Panc1 (cell line): ENCODE results near the gene ANKRD13A. TPM values are rescaled to one million over a fixed set of nuclear protein-coding genes. Genes with fewer than 3 reads are reported as not detected.
A peak's percentile ranks its signal among the peaks of the same experiment; 100 is the strongest.

Experiments
- ATAC-seq: fragments of 200-7000 bp; cut with Tn5 transposase; 2 replicates; pipeline ENCODE4 v1.9.1; 2020; ENCODE audit warnings: mild to moderate bottlenecking, moderate library complexity
- BruUV-seq: library from RNA; stranded (reverse); fragments of 400-500 nt; replicated peaks from 2 replicates; lab custom pipeline; 2021; lab: Mats Ljungman, UMichigan
- CTCF ChIA-PET: fragments of 300-600 bp; sonication (Branson Sonifier 250); formaldehyde crosslinking; loops from one replicate; lab custom pipeline; 2022; ENCODE audit warnings: antibody characterized with exemption; lab: Charles Lee
- POLR2A ChIA-PET: fragments of 300-600 bp; sonication (Branson Sonifier 250); formaldehyde crosslinking; loops from one replicate; lab custom pipeline; 2022; ENCODE audit warnings: antibody characterized with exemption; lab: Charles Lee
- DNase-seq: peaks from one replicate; pipeline ENCODE4 v3.0.0-alpha.2; 2010; ENCODE audit warnings: low read depth, low spot score
- H3K27ac ChIP-seq: 2 replicates; pipeline ENCODE4 v1.5.1; 2011; ENCODE audit warnings: mild to moderate bottlenecking, low read length, inconsistent platforms
- H3K27me3 ChIP-seq: fragments of 200-500 bp; sonication (Bioruptor generic); 2 replicates; pipeline ENCODE4 v1.6.0; 2014; ENCODE audit warnings: low read length, inconsistent platforms; ENCODE audit not compliant: control insufficient read depth, insufficient read depth
- H3K36me3 ChIP-seq: fragments of 200-500 bp; sonication (Bioruptor generic); 2 replicates; pipeline ENCODE4 v1.5.1; 2014; ENCODE audit warnings: inconsistent platforms, mild to moderate bottlenecking, low read length, moderate library complexity; ENCODE audit not compliant: control insufficient read depth, insufficient read depth
- H3K4me1 ChIP-seq: 2 replicates; pipeline ENCODE4 v1.5.1; 2011; ENCODE audit warnings: inconsistent platforms, mild to moderate bottlenecking, low read length, moderate library complexity; ENCODE audit not compliant: control insufficient read depth, insufficient read depth
- H3K4me3 ChIP-seq, 2 experiments: 2 replicates each; pipeline ENCODE4 v1.5.1; 2011 to 2012; ENCODE audit warnings: low read depth in 2 of 2, low read length in 2 of 2, mild to moderate bottlenecking in 2 of 2, inconsistent platforms in 1 of 2, moderate library complexity in 1 of 2
- H3K9me3 ChIP-seq: fragments of 200-500 bp; sonication (Bioruptor generic); 2 replicates; pipeline ENCODE4 v1.5.1; 2014; ENCODE audit warnings: low read depth, mild to moderate bottlenecking, inconsistent platforms, low read length, moderate library complexity; ENCODE audit not compliant: control insufficient read depth, insufficient read depth
- CTCF ChIP-seq: fragments of 450-650 bp; IDR thresholded peaks from 2 replicates; pipeline ENCODE4 v1.5.1; 2017; ENCODE audit warnings: mild to moderate bottlenecking
- POLR2AphosphoS5 ChIP-seq: IDR thresholded peaks from 2 replicates; pipeline ENCODE4 v1.6.1; 2012; ENCODE audit warnings: mild to moderate bottlenecking, low read depth, low read length, moderate library complexity
- REST ChIP-seq, 2 experiments: IDR thresholded peaks; 2 replicates each; pipeline ENCODE4 v1.6.1; 2011 to 2012; ENCODE audit warnings: low read depth in 2 of 2, control low read depth in 1 of 2, low read length in 1 of 2, mild to moderate bottlenecking in 1 of 2, moderate library complexity in 1 of 2; ENCODE audit not compliant: insufficient read depth in 1 of 2
- SIN3A ChIP-seq: IDR thresholded peaks from 2 replicates; pipeline ENCODE4 v1.6.1; 2012; ENCODE audit warnings: low read depth, mild to moderate bottlenecking, low read length, moderate library complexity, borderline replicate concordance; ENCODE audit not compliant: insufficient read depth
- TCF7L2 ChIP-seq: IDR thresholded peaks from 2 replicates; pipeline ENCODE4 v1.6.1; 2011; ENCODE audit warnings: mild to moderate bottlenecking, low read depth, low read length, inconsistent platforms
- in situ Hi-C: cut with HindIII; loops from 2 replicates; pipeline ENCODE4 v1.10.0; 2016; ENCODE audit warnings: low sequenced_read_pairs, low pct_unique_long_range_greater_than_20kb
- intact Hi-C: fragments of 100-400 bp; cut with micrococcal nuclease; formaldehyde crosslinking; loops from one replicate; pipeline ENCODE4 v1.10.0; 2022; ENCODE audit not compliant: unreplicated experiment
- total RNA-seq: library from RNA; stranded (reverse); gene quantifications from one replicate; pipeline ENCODE4 v1.2.1, GENCODE V29; 2021; ENCODE audit not compliant: unreplicated experiment

The ANKRD13A gene
- total RNA-seq, 1 experiment from 2014 or later, result 34.4 TPM

- BruUV-seq, result no TSS peak
- CTCF ChIA-PET, result no interaction called here
- TF ChIP-seq TCF7L2, result no peak
- TF ChIP-seq SIN3A, result no peak
- TF ChIP-seq CTCF, result no peak
- no peak for TF ChIP-seq POLR2AphosphoS5
- TF ChIP-seq REST (IDR thresholded peaks at IDR 0.05; ENCODE audit: insufficient read depth in 1 of 2, low read depth in 2 of 2, low read length in 1 of 2), result no peak
- Histone ChIP-seq H3K36me3 (peaks cover 3% of the 10 kb centered on the region; the same call in 1 of the 2 replicates), H3K27ac (peak overlapping the region; percentile 96), H3K4me1 (peaks cover 42% of the 10 kb centered on the region), H3K27me3 (no peaks in the 10 kb centered on the region), H3K4me3 (no peak overlapping the region), H3K9me3 (no peaks in the 10 kb centered on the region)
- no peak for ATAC-seq
- in situ Hi-C loops (no loop called here), intact Hi-C loops (no loop called here)
- POLR2A ChIA-PET, result no interaction called here
- no peak for DNase-seq
Observed at GRCh38 chr12:110037315-110037714, 38.1 kb downstream of the ANKRD13A start.

GRCh38 chr12:110038741-110039084, 39.5 kb downstream of the ANKRD13A start:
- Histone ChIP-seq H3K27me3 (no peaks in the 10 kb centered on the region), H3K36me3 (peaks cover 3% of the 10 kb centered on the region; the same call in 1 of the 2 replicates), H3K4me1 (peaks cover 46% of the 10 kb centered on the region), H3K27ac (peak overlapping the region; percentile 96), H3K9me3 (no peaks in the 10 kb centered on the region), H3K4me3 (no peak overlapping the region; a peak in 1 of 4 replicates)
- TSS peak; percentile 65 for BruUV-seq
- POLR2A ChIA-PET, result interaction anchor here (0.7 kb wide), 1 partner anchor 207 kb away, joined by 7 read pairs; no protein-coding TSS in a partner anchor
- no peak for DNase-seq
- in situ Hi-C loops, result no loop called here
- CTCF ChIA-PET, result no interaction called here
- intact Hi-C loops, result no loop called here
- TF ChIP-seq CTCF (no peak), SIN3A (no peak)
- ATAC-seq, result peak; percentile 47
